NCI-H2029 (cell line): ENCODE data around the gene PCARE.

Experiments
- DNase-seq: peaks from one replicate; lab custom pipeline; 2025; lab: John Stamatoyannopoulos, UW

The PCARE gene

DNA sequence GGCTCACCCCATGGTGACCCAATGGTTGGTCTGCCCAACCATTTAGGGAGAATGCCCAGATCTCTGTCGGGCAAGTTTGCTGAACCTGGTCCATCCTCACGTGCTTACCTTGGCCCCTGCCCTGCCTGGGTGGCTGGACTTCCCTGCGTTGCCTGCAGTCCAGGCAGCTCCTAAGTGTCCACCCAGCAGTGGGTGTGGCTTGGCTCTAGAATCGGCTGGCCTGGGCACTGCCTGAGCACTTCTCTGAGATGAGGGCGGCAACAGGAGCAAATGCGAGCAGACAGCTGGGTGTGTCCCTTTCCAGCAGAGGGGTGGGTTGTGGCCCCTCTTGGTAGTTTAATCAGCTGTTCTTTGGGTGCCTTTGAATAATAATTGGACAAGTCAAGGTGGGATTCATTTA is 11.3 kb downstream of the PCARE start:
- DNase-seq = no peak

DNA sequence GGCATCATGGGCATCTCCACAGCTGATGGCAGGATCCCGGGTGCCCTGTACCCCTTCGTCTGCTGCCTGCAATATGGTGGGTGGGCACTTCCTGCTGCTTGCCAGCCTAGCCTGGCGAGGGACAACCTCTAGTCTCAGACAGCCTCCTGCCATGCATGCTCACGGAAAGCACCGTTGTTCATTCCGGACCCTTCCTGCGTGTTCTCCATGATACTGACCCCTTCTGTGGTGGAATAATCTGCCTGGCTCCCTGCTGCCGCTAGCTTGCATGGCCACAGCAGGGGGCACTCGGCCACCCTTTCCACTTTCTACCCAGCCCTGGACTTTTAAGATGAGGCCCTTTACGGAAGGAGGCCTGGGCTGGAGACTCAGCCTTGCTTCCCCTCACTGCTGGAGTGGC is 12.0 kb downstream of the PCARE start:
- DNase-seq = no peak

DNA sequence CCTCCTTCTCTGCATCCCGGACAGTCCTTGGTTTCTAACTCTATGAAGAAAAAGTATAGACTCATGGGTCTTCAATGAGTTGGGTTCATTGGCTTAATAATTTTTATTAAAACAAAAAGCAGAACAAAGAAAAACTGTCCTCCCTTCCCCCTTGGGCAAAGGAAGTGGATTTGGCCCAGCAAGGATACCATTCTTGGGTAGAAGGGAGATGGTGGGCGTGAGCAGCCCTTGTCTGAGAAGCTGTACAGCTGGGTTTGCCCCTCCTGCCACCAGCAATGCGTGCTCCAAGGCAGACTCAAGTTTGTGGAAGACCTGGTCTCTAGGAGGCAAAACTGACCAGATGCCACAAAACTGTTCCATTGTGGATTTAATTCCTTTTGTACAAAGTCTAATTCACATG is 12.7 kb downstream of the PCARE start:
- DNase-seq = no peak

DNA sequence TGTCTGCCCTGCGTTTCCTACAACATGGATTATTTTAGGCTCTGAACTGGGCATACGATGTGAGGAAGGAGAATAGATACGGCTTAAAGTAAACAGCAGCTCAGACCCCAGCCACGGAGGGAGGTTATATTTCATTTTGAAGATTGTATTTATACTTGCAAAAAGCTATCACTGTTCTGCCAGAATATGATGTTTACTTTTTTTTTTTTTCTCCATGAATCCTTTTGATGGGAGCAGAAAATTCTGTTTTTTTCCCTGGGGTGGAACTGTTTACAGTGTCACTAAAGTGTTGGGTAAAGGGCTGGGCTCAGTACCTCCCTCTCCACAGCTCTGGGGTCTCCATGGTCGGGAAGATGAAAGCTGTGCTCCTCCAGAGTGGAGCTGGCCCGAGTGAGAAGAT is 13.1 kb downstream of the PCARE start:
- DNase-seq = no peak

DNA sequence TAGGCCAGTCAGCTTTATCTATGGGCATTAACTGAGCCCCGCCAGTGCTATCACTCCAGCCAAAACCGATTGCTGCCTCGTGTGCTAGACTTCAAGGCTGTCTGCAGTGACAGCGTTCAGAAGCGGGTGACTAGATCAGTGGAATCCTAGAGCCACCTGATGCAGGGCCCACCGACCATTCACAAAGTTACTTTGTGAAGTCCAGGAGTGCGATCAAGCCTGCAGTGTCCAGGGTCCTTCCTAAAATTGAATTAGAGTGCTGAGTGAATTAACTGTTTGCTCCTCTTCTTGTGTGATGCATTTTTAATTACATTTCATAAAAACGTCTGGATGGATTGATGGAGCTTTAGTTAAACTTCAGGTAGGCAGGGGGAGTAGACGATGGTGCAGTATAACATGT is 13.9 kb downstream of the PCARE start:
- DNase-seq = no peak

DNA sequence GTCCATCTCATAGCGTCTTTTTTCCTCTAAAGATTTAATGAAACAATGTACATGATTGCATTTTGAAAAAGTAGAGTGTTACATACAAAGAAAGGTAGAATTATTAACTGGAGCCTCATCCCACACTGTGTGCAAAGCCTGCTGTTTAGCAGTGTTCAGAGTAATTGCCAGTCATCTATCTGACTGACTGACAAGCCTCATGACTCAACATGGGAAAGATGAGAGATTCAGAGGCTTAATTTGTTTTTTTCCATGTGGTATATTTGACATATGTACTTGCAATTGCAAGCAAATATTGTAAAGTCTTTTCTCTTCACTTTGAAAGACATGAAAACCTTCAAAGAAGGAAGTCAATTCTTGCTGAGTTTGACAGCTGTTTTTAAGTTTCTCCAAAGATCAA is 14.7 kb downstream of the PCARE start:
- no peak for DNase-seq

DNA sequence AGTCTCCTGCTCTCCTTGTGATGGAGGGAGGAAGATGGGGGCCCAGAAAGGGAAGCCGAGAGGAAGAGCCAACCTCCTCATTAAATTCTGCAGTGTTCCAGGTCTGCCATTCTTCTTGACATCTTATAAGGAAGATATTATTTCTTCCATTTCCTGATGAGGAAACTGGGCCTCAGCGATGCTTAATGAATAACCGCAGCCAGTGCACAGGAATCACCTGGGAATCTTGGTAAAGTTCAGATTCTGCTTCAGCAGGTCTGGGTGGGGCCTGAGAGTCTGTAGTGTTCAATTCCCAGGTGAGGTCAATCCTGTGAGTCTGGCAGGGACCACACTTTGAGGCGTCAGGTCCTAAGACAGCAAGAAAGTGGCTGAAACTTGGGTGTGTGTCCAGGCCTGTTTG is 17.3 kb downstream of the PCARE start:
- DNase-seq = no peak

DNA sequence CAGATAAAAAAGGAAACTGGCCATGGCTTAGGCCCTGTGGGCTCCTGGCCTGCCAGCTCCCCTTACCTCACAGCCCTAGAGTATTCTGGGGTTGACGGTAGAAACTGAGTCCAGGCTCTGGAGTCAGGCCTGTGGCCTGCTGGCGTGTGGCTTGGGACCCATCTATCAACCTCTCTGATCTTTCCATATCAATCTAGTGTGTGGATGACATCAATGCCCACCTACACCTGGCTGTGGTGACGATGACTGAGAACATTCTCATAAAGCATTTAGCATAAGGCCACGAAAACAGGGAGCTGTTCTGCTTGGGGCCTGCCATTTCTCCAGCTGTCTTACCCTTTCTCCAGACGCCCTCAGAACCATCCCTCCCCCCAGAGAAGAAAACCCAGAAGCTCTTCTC is 17.9 kb downstream of the PCARE start:
- no peak for DNase-seq

DNA sequence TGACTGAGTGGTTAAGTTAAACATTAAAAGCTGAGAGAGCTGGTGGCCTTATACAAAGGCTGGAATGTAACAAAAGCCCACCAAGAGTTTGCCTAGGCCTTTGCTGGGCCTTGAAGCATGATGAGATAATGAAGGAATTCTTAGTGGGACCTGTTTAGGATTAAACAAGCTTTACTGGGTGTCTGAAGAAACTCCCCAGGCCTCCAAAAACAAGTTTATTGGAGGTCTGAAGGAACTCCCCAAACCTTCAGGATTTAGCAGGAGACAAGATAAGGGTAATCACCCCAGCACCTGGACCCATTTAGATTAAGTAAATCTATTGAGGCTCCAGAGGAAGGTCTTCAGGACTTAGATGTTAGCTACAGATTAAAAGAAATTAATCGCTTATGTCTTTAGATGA is 18.7 kb downstream of the PCARE start:
- no peak for DNase-seq

DNA sequence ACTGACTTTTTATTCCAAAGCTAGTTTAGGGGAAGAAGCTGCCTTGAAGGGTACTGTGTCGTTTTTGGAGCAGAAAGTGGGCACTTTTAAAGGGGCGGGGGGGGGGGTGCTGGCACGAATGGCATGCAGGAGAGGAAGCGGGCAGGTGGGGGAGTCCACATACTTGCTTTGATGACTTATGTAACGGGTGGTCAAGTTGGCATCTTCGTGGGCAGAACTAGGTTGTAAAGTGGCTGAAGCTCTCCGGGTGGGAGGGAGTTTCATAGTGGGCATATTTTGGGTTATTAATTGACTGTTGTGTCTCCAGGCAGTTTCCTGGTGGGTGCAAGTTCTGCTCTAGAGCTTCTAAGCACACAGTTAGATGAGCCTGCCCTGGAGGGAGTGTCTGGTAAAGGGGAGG is 19.9 kb downstream of the PCARE start:
- no peak for DNase-seq

DNA sequence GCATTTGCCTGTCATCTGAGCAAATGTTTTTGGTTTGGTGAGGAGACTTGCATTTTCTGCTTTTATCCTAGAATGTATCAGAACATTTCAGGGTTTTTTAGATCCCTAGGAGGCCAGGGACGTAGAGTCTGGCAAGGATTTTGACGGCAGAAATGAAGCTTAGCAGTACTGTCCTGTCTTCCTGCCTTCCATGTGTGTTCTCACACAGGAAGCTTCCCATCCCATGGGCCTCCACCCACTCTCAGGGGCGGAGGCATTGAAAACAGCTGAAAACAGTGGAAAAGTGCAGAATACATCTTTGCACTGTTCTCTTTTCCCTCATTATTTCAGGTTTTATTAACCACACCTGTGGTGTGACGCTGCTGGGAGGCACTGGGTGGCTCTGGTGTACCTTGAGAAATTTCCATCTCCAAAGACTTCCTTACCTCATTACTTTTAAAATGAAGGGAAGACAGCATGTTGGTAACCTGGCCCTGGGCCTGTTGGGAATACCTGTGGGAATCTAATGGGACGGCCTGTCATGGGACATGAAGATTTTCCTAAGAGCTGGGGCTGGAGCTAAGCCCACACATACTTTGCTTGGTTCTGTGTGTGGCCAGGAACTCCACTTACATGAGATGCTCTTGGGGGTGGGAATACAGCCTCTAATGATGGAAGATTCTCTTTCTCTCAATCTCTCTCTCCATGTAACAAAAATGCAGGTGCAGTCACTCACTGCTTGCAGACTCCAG is 20.5 kb downstream of the PCARE start:
- no peak for DNase-seq

DNA sequence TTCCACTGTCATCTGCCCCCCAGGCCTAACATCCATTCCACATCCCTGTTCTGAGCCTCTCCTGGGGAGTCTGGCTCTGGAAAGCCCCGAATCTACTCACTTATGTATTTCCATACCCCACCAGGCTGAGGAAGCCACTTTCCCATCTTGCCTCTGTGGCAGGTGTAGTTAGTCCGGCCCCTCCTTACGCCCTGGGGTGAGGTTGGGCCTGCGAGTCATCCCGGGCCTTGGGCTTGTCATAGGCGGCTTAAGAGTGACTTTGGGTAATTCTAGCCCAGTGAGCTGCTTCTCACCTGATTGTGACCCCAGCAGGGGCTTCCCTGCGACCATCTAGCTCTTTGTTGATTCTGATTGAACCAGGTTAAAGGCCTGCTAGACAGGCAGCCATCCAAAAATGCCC is 21.1 kb downstream of the PCARE start:
- DNase-seq = no peak

DNA sequence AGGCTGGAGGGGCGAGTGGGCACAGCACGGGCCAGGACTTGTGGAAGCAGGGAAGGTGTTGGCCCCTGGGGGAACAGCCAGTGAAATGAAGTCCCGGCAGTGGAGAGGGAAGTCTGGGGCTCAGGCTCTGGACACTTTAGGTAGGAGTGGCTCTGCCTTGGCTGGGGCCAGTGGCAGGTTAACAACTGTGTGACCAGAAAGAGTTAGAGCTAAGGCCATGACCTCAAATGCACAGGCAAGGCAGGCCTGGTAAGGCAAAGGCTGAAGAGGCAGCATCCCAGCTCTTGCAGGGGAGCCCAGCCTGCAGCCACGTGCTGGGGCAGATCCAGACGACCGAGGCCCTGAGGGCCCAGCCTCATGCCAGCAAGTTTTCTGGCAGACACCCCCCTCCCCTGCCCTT is 21.5 kb downstream of the PCARE start:
- DNase-seq = no peak

DNA sequence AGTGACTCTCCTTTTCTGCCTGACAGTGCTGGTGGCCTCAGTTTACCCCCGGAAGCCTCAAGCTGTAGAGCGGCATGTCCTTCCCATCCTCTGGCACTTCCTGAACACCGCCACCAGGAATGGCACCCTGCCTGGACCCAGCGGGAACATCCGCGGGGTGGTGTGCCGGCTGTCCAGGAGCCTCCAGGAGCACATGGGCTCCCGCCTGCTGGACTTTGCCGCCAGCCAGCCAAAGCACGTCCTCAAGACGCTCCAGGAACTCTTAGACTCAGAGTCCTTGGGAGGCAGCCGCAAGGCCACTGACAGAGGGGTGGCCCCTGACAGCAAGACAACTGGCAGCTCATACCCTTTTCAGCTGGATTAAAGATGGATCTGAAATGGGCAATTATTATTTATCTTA is 22.6 kb downstream of the PCARE start:
- no peak for DNase-seq

DNA sequence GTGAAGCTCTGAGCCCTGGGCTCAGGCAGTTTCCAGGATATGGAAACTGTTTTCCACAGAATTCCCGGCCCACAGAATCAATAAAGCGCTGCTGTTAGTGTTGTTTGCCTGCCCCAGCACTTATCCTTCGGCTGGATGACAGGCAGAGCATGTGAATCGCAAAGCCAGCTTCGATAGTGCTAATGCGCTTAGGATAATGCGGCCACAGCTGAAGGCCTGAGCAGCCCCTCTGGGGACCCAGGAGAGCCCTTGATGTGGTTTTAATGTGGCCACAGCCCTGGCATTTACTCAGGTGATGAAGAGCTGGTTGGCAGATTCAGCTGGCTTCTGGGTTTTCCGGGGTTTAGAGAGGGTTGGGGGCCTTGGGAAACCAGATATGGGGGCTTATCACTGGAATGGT is 23.7 kb downstream of the PCARE start:
- no peak for DNase-seq

DNA sequence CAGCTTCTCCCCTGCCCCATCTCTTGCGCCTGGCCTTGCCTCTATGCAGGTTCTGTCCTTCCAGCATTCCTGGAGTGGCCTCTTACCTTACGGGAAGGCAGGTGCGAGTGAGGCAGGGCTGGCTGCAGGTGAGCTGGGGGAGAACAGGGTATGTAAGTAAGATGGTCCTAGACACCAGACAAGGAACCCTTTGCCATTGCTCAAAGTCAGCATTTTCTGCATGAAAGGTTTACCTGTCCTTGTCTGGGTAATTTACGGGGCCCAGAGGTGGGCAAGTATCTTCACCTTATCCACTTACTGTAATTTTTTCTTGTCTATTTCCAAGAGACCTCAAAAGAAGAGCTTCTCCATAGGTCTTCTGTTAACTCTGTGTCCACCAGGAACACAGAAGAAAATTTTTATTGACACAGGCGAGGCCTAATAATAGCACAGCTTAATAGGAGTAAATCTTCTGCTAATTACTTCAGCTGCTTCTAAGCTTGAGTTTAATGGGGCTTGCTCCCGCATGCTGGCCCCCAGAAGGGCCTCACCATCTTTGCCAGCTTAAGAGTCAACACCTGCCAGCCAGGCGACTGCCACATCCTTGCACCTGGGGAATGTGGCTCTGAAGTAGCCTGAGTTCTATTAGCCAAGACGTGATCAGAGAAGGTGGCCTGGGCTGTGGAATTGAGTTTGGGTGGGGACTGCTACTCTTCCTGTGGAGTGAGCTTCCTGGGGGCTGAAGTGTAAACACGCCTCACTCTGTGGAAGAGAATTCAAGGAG is 27.1 kb downstream of the PCARE start:
- DNase-seq = no peak

DNA sequence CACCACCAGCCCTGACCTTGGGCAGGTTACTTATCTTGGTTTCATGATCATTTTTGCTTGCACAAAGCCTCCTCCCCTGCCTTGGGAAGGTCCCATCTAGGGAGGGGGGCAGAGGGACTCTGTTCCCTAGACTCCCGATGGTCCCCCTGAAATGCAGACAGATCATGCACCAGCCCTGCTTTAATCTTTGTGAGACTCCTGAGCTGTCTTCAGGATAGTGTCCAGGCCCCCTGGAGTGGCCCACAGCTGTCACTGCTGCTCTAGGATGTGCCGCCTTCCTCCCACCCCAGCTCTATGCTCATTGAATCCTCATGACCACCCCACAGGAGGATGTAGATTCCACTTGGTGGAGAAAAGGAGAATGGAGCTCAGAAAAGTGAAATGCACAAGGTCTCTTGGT is 28.0 kb downstream of the PCARE start:
- no peak for DNase-seq

DNA sequence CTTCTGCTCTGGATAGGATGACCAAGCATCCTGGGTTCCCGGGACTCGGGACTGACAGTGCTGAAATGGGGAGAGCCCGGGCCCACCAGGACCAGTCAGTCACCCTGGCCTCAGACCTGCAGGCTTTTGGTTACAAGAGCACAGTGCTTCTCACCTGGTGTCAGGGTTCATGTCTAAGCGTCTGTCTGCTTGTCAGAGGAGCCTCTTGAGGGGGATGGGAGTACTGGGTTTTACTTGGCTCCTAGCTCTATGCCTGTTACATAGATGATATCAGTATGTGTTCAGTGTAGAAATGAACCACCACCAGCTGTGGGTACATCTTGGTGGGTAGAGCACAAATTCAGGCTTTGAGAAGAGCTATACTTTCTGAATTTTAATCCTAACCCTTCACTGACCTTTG is 29.9 kb downstream of the PCARE start:
- no peak for DNase-seq

DNA sequence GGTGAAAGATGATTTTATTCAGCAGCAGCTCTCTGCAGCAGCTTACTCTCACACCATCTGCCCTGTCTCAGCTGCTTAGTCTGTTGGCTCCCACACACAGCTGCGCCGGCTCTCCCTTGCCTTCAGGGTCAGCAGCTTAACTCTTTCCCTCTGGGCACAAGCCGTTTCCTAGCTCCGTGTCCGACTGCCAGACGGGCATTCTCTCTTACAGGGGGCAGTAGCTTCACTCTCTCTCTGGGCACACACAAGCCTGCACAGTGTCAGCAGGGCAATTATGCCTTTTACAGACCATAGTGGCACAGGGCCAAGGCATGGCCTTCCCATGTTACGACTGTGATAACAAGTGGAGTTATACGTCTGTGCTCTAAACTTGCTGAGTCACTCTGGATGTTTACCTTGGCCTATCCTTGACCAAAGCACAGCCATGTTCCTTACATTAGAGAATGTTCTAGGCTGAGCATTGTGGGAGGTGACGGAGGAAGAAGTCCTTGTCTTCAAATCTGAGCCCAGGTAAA is 31.7 kb downstream of the PCARE start:
- DNase-seq = no peak

DNA sequence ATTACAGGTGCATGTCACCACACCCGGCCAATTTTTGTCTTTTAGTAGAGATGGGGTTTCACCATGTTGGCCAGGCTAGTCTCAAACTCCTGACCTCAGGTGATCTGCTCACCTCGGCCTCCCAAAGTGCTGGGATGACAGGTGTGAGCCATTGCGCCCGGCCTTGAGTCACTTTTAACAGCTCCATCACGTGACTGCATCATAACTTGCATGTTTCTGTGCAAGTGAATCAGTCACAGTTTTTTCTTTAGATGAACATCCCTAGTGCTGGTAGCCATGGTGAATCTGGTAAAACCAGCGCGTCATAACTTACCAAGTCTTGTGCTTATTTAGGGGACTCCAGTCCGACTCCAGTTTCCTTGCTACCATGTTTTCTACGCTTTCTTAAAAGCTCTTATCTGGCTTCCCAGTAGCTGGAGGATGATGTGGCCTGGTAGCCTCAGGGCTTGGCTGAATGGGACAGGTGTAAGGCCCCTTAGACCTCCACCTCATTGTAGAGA is 33.1 kb downstream of the PCARE start:
- no peak for DNase-seq

DNA sequence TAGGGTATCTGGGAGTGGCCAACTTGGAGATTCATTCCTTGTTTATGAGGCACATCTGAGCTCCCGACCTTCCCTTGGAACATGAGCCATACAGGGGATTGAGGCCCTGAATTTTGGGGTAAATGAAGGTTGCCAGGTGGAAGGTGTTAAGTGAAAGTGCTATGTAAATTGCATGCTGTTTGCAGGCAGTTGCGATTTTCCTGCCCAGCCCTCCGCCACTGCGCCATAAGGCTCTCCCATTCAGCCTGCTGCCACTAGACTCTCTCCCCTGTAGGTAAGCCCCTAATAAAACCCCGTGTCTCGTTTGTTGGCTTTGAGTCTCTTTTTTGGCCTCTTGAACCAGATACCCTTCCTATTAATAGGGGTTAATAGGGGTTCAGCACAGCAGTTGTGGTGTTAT is 33.8 kb downstream of the PCARE start:
- DNase-seq = no peak

DNA sequence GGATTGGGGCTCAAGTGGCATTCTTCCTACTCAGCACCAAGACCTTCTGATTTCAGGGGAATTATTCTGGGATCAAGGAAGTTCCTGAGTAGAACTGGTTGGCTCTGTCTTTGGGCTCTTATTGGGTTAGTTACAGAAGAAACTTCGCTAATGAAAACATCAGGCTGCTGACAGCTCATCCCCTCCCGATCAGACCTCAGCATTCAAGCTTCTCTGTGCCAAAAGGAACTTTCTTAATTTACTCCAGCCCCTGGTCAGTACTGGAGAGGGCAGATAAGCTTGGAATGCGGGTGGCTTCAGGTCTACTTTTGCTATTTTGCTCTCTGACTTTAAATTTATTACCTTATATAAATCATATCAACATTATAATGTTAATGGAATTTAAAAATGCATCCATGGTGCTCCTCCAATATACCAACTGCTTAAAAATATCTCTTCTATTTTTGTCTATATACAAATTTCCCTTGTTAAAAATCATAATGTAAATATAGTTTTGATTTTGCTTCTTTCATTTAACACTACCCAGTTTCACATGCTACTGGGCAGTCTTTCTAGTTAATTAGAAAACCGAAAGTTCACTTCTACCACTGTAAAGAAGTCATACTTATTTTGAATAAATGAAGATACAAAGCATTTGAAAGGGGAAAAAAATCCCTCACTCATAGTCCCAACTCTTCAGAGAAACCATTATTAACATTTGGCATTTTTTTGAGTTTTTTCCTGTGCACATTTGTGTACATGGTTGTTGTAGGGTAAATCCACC is 34.4 kb downstream of the PCARE start:
- no peak for DNase-seq
